ENCODE data around the gene TNP1. TPM values are rescaled to one million over a fixed set of nuclear protein-coding genes. Genes with fewer than 3 reads are reported as not detected.
A peak's percentile ranks its signal among the peaks of the same experiment; 100 is the strongest.

The TNP1 gene
- total RNA-seq, 1 donor from 2014 or later: not detected

DNA sequence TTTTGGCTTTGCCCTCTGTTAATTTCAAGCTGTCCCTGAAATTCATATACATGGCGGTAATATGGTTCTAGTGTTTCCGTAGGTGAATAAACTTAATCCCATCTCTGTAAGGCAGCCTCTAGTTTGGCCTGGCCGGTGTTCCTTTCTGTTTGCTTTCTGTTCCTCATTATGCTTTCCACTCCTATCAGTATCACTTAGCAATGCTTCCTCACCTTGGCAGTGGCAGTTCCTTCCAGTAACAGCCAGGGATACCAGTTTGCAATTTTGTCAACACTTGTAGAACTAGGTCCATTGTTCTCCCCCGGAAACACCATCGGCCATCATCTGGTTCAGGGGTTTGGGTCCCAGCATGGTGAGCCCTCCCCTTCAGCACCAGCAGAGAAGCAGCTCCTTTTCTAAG is 18.2 kb upstream of the TNP1 start:
- no peak for ATAC-seq
- DNase-seq (ENCODE audit: missing footprints): no peak
- intact Hi-C loops (cut with DNase I): no loop called here

- ATAC-seq (no peak), DNase-seq (ENCODE audit: missing footprints) (no peak)
- intact Hi-C loops (cut with DNase I): no loop called here
Observed at GRCh38 chr2:216877085-216877484, 17.2 kb upstream of the TNP1 start.

- DNase-seq (ENCODE audit: missing footprints) (no peak), ATAC-seq (no peak)
- intact Hi-C loops (cut with DNase I): no loop called here
Observed at GRCh38 chr2:216875862-216876261, 16.0 kb upstream of the TNP1 start.

- ATAC-seq (no peak), DNase-seq (ENCODE audit: missing footprints) (no peak)
- intact Hi-C loops (cut with DNase I): no loop called here
Observed at GRCh38 chr2:216873573-216873972, 13.7 kb upstream of the TNP1 start.

- DNase-seq (ENCODE audit: missing footprints) (no peak), ATAC-seq (no peak)
- intact Hi-C loops (cut with DNase I): no loop called here
Observed at GRCh38 chr2:216872624-216873023, 12.8 kb upstream of the TNP1 start.

GRCh38 chr2:216872040-216872439 is 12.2 kb upstream of the TNP1 start:
- intact Hi-C loops (cut with DNase I): no loop called here
- no peak for ATAC-seq
- no peak for DNase-seq (ENCODE audit: missing footprints)

DNA sequence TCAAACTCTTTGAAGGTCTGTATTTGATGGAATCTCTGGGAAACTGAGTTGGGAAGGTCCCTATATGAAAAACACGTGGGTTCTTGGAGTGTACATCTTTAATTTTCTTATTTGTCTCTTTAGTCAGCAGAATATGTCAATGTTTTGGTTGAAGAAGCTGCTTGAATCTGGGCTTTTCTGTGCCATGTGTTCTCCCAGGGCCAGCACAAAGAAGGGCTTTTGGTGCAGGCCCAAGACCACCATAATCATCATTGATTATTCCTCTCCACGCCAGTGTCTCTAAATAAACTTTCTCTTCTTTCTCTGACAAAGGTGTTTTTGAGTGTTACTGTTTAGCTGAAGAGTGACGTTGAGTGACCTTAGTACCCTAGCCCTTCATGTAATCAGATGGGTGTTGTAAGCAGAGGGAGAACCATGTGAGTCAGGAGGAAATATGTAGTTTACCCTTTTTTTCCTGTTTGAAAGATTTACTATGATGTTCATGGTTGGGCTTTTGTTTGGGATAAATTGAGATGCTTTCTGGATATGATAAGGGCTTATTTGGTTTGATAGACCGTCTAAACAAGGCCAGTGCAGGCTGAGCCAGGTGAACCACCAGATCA is 11.6 kb upstream of the TNP1 start:
- intact Hi-C loops (cut with DNase I): no loop called here
- ATAC-seq (no peak), DNase-seq (ENCODE audit: missing footprints) (no peak)

- DNase-seq (ENCODE audit: missing footprints): no peak
- no peak for ATAC-seq
- intact Hi-C loops (cut with DNase I): no loop called here
Observed at GRCh38 chr2:216870508-216871332, 10.9 kb upstream of the TNP1 start.

GRCh38 chr2:216866515-216867095 is 6.7 kb upstream of the TNP1 start:
- ATAC-seq (no peak), DNase-seq (ENCODE audit: missing footprints) (no peak)
- intact Hi-C loops (cut with DNase I): no loop called here

- intact Hi-C loops (cut with DNase I): no loop called here
- DNase-seq (ENCODE audit: missing footprints): no peak
- ATAC-seq: no peak
Observed at GRCh38 chr2:216865658-216866057, 5.8 kb upstream of the TNP1 start.

GRCh38 chr2:216863946-216864345 is 4.1 kb upstream of the TNP1 start:
- DNase-seq (ENCODE audit: missing footprints): no peak
- no peak for ATAC-seq
- intact Hi-C loops (cut with DNase I): no loop called here

GRCh38 chr2:216862628-216863398 is 2.9 kb upstream of the TNP1 start:
- ATAC-seq (peak; percentile 65), DNase-seq (ENCODE audit: missing footprints) (no peak)
- intact Hi-C loops (cut with DNase I): no loop called here

DNA sequence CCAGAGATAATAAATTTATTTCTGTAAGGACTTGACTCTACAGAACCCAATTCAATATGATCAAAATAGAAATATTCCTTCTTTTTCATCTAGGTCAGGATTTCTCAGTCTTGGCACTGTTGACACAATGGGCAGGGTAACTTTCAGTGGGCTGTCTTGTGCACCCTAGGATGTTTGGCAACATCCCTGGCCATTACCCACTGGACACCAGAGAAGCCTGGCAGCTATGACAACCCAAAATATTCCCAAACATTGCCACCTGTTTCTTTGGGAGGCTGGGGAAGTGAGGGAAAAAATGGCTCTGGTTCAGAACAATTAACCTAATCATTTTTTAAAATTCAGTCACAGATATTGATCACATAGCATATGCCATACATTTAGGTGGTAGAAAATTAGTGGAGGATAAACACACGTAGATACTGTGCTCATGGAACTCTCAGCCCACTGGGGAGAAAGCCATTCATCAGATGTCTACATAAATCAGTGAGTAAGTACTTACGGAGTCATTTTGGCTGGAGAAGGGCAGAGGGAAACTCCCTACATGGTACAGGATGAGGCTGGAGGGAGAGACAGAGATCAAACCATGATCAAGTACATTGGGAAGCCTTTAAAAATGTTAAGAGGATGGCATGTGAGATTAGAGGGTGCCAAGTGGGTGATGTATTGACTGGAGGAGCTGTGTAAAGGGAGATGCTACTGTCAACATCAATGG is 718 bp upstream of the TNP1 start:
- no peak for DNase-seq (ENCODE audit: missing footprints)
- no peak for ATAC-seq
- intact Hi-C loops (cut with DNase I): no loop called here

- DNase-seq (ENCODE audit: missing footprints) (no peak), ATAC-seq (no peak)
- intact Hi-C loops (cut with DNase I): no loop called here
Observed at GRCh38 chr2:216858312-216858711, 1.6 kb downstream of the TNP1 start.

DNA sequence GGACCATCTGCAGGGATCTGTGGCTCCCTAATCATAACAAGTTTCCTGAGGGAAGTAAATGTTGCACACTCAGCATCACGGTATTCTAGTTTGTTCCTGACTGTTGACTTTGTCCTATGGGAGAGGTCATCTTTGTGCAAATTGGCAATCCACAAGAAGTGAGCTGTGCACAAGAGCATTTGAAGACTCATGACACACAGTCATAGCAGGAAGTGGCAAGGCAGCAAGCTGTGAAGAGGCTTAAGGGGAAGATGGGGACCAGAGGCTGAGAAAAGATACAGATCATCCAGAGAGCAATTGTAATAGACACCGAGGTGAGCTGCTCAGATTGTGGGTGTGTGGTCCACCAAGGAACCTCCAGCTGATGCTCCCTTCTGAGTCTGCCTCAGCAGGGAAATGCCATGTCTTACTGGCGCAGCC is 2.7 kb downstream of the TNP1 start:
- ATAC-seq: no peak
- no peak for DNase-seq (ENCODE audit: missing footprints)
- intact Hi-C loops (cut with DNase I): no loop called here

DNA sequence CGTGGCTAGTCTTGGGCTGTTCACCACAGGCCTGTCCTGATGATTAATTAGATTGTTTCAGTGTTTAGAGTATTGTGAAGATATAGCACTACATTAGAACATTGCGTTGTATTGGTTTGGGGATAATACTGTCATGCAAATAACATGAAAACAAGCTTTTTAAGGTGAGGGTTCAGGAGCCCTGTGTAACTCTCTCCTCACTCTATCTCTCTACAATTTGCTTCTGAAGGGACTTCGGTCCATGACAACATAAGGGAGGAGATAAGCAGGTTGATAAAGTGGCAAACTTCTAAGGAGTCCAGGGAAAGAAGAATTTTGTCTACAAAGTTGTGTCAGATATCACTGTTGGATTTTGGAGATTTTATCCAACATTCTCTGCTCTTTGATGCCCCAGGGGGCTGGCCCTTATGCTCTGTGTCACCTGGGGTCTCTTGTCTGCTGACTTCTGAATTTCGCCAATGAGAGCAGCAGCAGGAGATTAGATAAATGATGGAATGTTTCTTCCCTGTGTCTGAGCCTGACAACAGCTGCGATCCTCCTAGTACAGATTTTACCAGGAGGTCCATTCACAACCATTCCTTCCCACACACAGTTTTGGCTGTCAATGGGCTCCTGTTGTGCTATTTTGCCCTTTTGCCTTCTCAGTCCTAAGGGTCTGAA is 3.3 kb downstream of the TNP1 start:
- intact Hi-C loops (cut with DNase I): no loop called here
- no peak for ATAC-seq

GRCh38 chr2:216855605-216856004 is 4.3 kb downstream of the TNP1 start:
- intact Hi-C loops (cut with DNase I): no loop called here
- DNase-seq (ENCODE audit: missing footprints) (peak; percentile 66), ATAC-seq (peak; percentile 85)

More for the DNA sequence above, 3.3 kb downstream of the TNP1 start:
- no peak for DNase-seq (ENCODE audit: missing footprints)

DNA sequence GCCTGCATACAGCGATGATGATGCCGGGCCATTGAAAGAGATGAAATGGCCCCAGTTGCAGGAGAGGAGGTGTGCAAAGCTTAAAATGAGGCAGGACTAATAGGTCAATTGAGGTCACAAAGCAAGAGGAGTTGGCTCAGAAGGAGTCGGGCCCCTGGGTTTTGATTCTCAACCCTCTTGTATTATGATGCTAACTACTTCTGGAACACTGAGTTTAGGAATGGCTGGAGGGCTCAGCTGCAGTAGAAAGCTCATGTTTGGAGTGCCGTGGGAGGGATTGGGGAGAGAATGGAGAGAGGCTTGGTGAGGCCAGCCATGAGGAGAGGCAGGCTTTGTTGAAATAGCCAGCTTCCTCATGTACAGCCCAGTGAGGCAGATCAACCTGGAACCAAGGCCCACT is 4.8 kb downstream of the TNP1 start:
- no peak for ATAC-seq
- intact Hi-C loops (cut with DNase I): no loop called here
- DNase-seq (ENCODE audit: missing footprints): no peak

Measured in Right ventricle myocardium inferior (tissue), 1 donor.